Endothelial cell of umbilical vein (primary cell): ENCODE measurements around the gene VASN. TPM values are rescaled to one million over a fixed set of nuclear protein-coding genes. Genes with fewer than 3 reads are reported as not detected.

ENCODE experiments used
- BruUV-seq: library from RNA; stranded (reverse); fragments of 400-500 nt; replicated peaks from 2 replicates; lab custom pipeline; 2021; lab: Mats Ljungman, UMichigan
- CTCF ChIA-PET: fragments of 300-600, 350-600 bp; sonication (Branson Sonifier 250); formaldehyde crosslinking; loops from one replicate; lab custom pipeline; 2021; ENCODE audit warnings: antibody characterized with exemption, inconsistent platforms; lab: Charles Lee
- POLR2A ChIA-PET: fragments of 300-600, 350-600 bp; sonication (Branson Sonifier 250); formaldehyde crosslinking; loops from one replicate; lab custom pipeline; 2021; ENCODE audit warnings: antibody characterized with exemption, inconsistent platforms; lab: Charles Lee
- DNase-seq: peaks from one replicate; pipeline ENCODE4 v3.0.0-alpha.2; 2011; ENCODE audit warnings: low read depth, low spot score
- FAIRE-seq: peaks from 2 replicates; lab custom pipeline; 2011; peaks lifted over from hg19 to GRCh38; lab: Jason Lieb, UNC
- H2AFZ ChIP-seq: 2 replicates; pipeline ENCODE4 v1.6.0; 2012; ENCODE audit warnings: low read depth, low read length, control low read depth, inconsistent platforms
- H3K27ac ChIP-seq: 2 replicates; pipeline ENCODE4 v1.5.1; 2011; ENCODE audit warnings: low read depth, mild to moderate bottlenecking, control low read depth, low read length, moderate library complexity; ENCODE audit not compliant: insufficient read depth
- H3K27me3 ChIP-seq, 2 experiments: 2 replicates each; pipeline versions ENCODE4 v1.6.0 to v1.6.1; 2011; ENCODE audit warnings: low read length in 2 of 2, mixed read lengths in 1 of 2; ENCODE audit not compliant: control insufficient read depth in 2 of 2, insufficient read depth in 2 of 2
- H3K36me3 ChIP-seq, 2 experiments: 2 replicates in 1 of 2; 3 replicates in 1 of 2; pipeline ENCODE4 v1.5.1; 2011; ENCODE audit warnings: low read length in 2 of 2, mild to moderate bottlenecking in 1 of 2, moderate library complexity in 1 of 2; ENCODE audit not compliant: control insufficient read depth in 2 of 2, insufficient read depth in 2 of 2; ENCODE audit errors: extremely low read depth in 1 of 2
- H3K4me1 ChIP-seq: 3 replicates; pipeline ENCODE4 v1.5.1; 2011; ENCODE audit warnings: mild to moderate bottlenecking, low read length; ENCODE audit not compliant: control insufficient read depth, insufficient read depth; ENCODE audit errors: extremely low read depth
- H3K4me2 ChIP-seq: 2 replicates; pipeline ENCODE4 v1.6.1; 2011; ENCODE audit warnings: low read length, control low read depth, mixed read lengths; ENCODE audit not compliant: insufficient read depth
- H3K4me3 ChIP-seq, 3 experiments: fragments of 200-600 bp in 1 of 3; sonication (generic), shearing (Covaris generic) in 1 of 3; replicated peaks in 1 of 3; 2 replicates each; pipeline ENCODE4 v1.5.1; 2011 to 2016; ENCODE audit warnings: control low read depth in 3 of 3, low read length in 3 of 3, mild to moderate bottlenecking in 2 of 3, inconsistent platforms in 1 of 3, low read depth in 1 of 3, moderate library complexity in 1 of 3; ENCODE audit not compliant: insufficient read depth in 1 of 3
- H3K79me2 ChIP-seq: 2 replicates; pipeline ENCODE4 v1.6.0; 2012; ENCODE audit warnings: low read length, inconsistent platforms; ENCODE audit not compliant: control insufficient read depth, insufficient read depth
- H3K9ac ChIP-seq: replicated peaks from 2 replicates; pipeline ENCODE3; 2011; ENCODE audit warnings: low read length, control low read depth; ENCODE audit not compliant: insufficient read depth; ENCODE audit errors: extremely low read depth
- H3K9me1 ChIP-seq: replicated peaks from 3 replicates; pipeline ENCODE4 v1.6.0; 2011; ENCODE audit warnings: mild to moderate bottlenecking, low read length; ENCODE audit not compliant: control insufficient read depth, insufficient read depth; ENCODE audit errors: extremely low read depth
- H3K9me3 ChIP-seq: replicated peaks from 2 replicates; pipeline ENCODE4 v1.5.1; 2012; ENCODE audit warnings: low read length, inconsistent platforms; ENCODE audit not compliant: control insufficient read depth, insufficient read depth
- H4K20me1 ChIP-seq: replicated peaks from 2 replicates; pipeline ENCODE3; 2011; ENCODE audit warnings: mild to moderate bottlenecking, low read length; ENCODE audit not compliant: control insufficient read depth, insufficient read depth; ENCODE audit errors: extremely low read depth
- CTCF ChIP-seq, 2 donors: IDR thresholded peaks; 1 replicate in 1 of 2; 2 replicates in 1 of 2; pipeline ENCODE4 v1.5.1; 2011; ENCODE audit warnings: low read length in 2 of 2, mild to moderate bottlenecking in 2 of 2, moderate library complexity in 2 of 2, control low read depth in 1 of 2, inconsistent platforms in 1 of 2, low read depth in 1 of 2; ENCODE audit not compliant: insufficient read depth in 1 of 2; ENCODE audit errors: extremely low read depth in 1 of 2
- FOS ChIP-seq: IDR thresholded peaks from 2 replicates; pipeline ENCODE4 v1.6.1; 2011; ENCODE audit warnings: mild to moderate bottlenecking, low read length, moderate library complexity, borderline replicate concordance; ENCODE audit not compliant: insufficient read depth
- GATA2 ChIP-seq: IDR thresholded peaks from 2 replicates; pipeline ENCODE4 v1.7.0; 2011; ENCODE audit warnings: low read depth, mild to moderate bottlenecking, moderate library complexity, mixed read lengths, low read length; ENCODE audit not compliant: insufficient read length, insufficient read depth
- POLR2A ChIP-seq: IDR thresholded peaks from 2 replicates; pipeline ENCODE4 v1.6.1; 2012; ENCODE audit warnings: low read depth, mild to moderate bottlenecking, control low read depth, low read length
- POLR2AphosphoS5 ChIP-seq: IDR thresholded peaks from 2 replicates; pipeline ENCODE4 v1.6.1; 2012; ENCODE audit warnings: low read depth, mild to moderate bottlenecking, control low read depth, low read length, moderate library complexity; ENCODE audit not compliant: insufficient read depth
- dilution Hi-C: fragments of 300-500 bp; cut with MboI; formaldehyde crosslinking; loops from one replicate; pipeline ENCODE4 v1.15.0; 2019; ENCODE audit warnings: low sequenced_read_pairs; ENCODE audit not compliant: extremely low pct_ligation_motif_present
- intact Hi-C: fragments of 100-400 bp; cut with micrococcal nuclease; formaldehyde crosslinking; loops from one replicate; pipeline ENCODE4 v1.10.0; 2022
- polyA plus RNA-seq, 4 experiments: library from polyadenylated mRNA; depleted of rRNA in 3 of 4; stranded (reverse) in 3 of 4; unstranded in 1 of 4; fragments of >200 nt; gene quantifications; 2 replicates each; pipeline versions ENCODE4 v1.2.1 to v1.2.3, GENCODE V29; 2011 to 2012; ENCODE audit warnings: missing spikeins in 1 of 4
- total RNA-seq: library from RNA; stranded (reverse); gene quantifications from 2 replicates; pipeline ENCODE4 v1.2.3, GENCODE V29; 2021

Gene VASN
- total and polyA plus RNA-seq, 2 donors (not counting 3 experiments of a cell fraction or from before 2014, with no cell fraction given), result 0.41 to 0.42 TPM

DNA sequence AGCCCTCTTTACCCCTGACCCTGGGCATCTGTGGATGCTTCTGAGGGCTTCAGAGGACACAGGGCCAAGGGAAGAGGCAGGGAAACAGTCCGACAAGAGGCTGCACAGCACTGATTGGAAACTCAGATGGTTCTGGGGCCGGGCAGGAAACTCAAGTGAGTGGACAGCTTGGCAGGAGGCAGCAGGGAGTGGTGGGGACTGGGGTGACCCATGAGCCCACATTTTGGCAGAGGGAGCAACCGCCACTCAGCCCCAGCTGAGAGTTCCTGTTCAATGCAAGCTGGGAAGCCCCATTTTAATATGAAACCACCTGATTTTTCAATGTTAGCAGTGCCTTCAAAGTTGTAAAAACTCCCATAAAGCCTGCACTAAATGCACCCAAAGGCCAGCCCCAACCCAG lies 1.5 kb upstream of the VASN start:
- Histone ChIP-seq H3K79me2 (no peaks in the 10 kb centered on the region), H3K9ac (no peak overlapping the region), H3K36me3 (peaks cover 0 to 3% of the 10 kb centered on the region in 2 experiments), H3K27me3 (no peaks in the 10 kb centered on the region), H3K9me1 (no peaks in the 10 kb centered on the region), H3K9me3 (no peaks in the 10 kb centered on the region), H3K27ac (no peak overlapping the region), H2AFZ (no peak overlapping the region), H3K4me1 (peaks cover 6% of the 10 kb centered on the region), H3K4me2 (no peak overlapping the region), H4K20me1 (no peaks in the 10 kb centered on the region), H3K4me3 (no peak overlapping the region)
- intact Hi-C loops (no loop called here), dilution Hi-C loops (no loop called here)
- no peak for TF ChIP-seq CTCF (IDR thresholded peaks at IDR 0.05; ENCODE audit: extremely low read depth in 1 of 2, insufficient read depth in 1 of 2, low read depth in 1 of 2, low read length in 2 of 2)
- no peak for TF ChIP-seq POLR2A
- no peak for TF ChIP-seq GATA2
- TF ChIP-seq POLR2AphosphoS5, result no peak
- TF ChIP-seq FOS, result no peak
- no TSS peak for BruUV-seq
- DNase-seq (no peak), FAIRE-seq (no peak)
- CTCF ChIA-PET, result interaction anchor here (1.0 to 2.5 kb wide), 5 partner anchors 8 to 34 kb away, joined by 3 to 18 read pairs (median 4); no protein-coding TSS in a partner anchor
- POLR2A ChIA-PET, result interaction anchor here (0.6 kb wide), 1 partner anchor 64 kb away, joined by 4 read pairs; no protein-coding TSS in a partner anchor
